ENCODE results near the gene SPEG. TPM values are rescaled to one million over a fixed set of nuclear protein-coding genes. Genes with fewer than 3 reads are reported as not detected.

Gene SPEG
- total and polyA plus RNA-seq, 2 of the 8 experiments (the other 6 are each of a cell fraction or from before 2014, with no cell fraction given): 19.9 to 32.0 TPM

DNA sequence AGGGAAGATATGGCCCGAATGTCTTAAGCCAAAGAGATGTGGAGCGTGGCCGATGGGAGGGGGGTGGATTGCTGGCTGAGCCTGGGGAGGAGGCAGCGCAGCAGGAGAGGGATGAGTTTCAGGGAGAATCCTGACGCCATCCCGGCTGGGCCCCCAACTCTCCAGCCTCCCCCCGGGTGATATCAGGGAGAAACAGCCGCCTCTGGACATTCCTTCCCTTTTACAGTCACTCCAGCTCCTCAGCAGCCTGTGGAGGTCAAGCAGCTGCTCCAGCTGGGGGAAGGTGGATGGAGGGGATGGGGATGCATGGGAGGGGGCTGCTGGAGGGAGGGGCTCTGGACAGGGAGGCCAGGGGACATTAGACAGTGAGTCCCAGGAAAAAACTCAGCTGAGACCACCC is 26.0 kb upstream of the SPEG start (continued):
- TF ChIP-seq, protein P1, sequence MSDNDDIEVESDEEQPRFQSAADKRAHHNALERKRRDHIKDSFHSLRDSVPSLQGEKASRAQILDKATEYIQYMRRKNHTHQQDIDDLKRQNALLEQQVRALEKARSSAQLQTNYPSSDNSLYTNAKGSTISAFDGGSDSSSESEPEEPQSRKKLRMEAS (IDR thresholded peaks at IDR 0.05): no peak
- TF ChIP-seq CBX5 (IDR thresholded peaks at IDR 0.05; ENCODE audit: low read depth, low read length) (no peak), HDAC2 (IDR thresholded peaks at IDR 0.05; ENCODE audit: borderline replicate concordance in 1 of 2, low read depth in 2 of 2, low read length in 2 of 2) (no peak), RNF2 (IDR thresholded peaks at IDR 0.05; ENCODE audit: borderline replicate concordance, low read depth, low read length, missing control alignments, poor library complexity, severe bottlenecking) (no peak), EZH2 (IDR thresholded peaks at IDR 0.05; ENCODE audit: low read depth, low read length, severe bottlenecking) (no peak), RFX5 (IDR thresholded peaks at IDR 0.05; ENCODE audit: borderline replicate concordance, low read depth, low read length) (no peak), KDM4A (IDR thresholded peaks at IDR 0.05; ENCODE audit: low read depth, low read length, severe bottlenecking) (no peak), SUZ12 (IDR thresholded peaks at IDR 0.05; ENCODE audit: low read length) (no peak)
- TF ChIP-seq, protein P2, sequence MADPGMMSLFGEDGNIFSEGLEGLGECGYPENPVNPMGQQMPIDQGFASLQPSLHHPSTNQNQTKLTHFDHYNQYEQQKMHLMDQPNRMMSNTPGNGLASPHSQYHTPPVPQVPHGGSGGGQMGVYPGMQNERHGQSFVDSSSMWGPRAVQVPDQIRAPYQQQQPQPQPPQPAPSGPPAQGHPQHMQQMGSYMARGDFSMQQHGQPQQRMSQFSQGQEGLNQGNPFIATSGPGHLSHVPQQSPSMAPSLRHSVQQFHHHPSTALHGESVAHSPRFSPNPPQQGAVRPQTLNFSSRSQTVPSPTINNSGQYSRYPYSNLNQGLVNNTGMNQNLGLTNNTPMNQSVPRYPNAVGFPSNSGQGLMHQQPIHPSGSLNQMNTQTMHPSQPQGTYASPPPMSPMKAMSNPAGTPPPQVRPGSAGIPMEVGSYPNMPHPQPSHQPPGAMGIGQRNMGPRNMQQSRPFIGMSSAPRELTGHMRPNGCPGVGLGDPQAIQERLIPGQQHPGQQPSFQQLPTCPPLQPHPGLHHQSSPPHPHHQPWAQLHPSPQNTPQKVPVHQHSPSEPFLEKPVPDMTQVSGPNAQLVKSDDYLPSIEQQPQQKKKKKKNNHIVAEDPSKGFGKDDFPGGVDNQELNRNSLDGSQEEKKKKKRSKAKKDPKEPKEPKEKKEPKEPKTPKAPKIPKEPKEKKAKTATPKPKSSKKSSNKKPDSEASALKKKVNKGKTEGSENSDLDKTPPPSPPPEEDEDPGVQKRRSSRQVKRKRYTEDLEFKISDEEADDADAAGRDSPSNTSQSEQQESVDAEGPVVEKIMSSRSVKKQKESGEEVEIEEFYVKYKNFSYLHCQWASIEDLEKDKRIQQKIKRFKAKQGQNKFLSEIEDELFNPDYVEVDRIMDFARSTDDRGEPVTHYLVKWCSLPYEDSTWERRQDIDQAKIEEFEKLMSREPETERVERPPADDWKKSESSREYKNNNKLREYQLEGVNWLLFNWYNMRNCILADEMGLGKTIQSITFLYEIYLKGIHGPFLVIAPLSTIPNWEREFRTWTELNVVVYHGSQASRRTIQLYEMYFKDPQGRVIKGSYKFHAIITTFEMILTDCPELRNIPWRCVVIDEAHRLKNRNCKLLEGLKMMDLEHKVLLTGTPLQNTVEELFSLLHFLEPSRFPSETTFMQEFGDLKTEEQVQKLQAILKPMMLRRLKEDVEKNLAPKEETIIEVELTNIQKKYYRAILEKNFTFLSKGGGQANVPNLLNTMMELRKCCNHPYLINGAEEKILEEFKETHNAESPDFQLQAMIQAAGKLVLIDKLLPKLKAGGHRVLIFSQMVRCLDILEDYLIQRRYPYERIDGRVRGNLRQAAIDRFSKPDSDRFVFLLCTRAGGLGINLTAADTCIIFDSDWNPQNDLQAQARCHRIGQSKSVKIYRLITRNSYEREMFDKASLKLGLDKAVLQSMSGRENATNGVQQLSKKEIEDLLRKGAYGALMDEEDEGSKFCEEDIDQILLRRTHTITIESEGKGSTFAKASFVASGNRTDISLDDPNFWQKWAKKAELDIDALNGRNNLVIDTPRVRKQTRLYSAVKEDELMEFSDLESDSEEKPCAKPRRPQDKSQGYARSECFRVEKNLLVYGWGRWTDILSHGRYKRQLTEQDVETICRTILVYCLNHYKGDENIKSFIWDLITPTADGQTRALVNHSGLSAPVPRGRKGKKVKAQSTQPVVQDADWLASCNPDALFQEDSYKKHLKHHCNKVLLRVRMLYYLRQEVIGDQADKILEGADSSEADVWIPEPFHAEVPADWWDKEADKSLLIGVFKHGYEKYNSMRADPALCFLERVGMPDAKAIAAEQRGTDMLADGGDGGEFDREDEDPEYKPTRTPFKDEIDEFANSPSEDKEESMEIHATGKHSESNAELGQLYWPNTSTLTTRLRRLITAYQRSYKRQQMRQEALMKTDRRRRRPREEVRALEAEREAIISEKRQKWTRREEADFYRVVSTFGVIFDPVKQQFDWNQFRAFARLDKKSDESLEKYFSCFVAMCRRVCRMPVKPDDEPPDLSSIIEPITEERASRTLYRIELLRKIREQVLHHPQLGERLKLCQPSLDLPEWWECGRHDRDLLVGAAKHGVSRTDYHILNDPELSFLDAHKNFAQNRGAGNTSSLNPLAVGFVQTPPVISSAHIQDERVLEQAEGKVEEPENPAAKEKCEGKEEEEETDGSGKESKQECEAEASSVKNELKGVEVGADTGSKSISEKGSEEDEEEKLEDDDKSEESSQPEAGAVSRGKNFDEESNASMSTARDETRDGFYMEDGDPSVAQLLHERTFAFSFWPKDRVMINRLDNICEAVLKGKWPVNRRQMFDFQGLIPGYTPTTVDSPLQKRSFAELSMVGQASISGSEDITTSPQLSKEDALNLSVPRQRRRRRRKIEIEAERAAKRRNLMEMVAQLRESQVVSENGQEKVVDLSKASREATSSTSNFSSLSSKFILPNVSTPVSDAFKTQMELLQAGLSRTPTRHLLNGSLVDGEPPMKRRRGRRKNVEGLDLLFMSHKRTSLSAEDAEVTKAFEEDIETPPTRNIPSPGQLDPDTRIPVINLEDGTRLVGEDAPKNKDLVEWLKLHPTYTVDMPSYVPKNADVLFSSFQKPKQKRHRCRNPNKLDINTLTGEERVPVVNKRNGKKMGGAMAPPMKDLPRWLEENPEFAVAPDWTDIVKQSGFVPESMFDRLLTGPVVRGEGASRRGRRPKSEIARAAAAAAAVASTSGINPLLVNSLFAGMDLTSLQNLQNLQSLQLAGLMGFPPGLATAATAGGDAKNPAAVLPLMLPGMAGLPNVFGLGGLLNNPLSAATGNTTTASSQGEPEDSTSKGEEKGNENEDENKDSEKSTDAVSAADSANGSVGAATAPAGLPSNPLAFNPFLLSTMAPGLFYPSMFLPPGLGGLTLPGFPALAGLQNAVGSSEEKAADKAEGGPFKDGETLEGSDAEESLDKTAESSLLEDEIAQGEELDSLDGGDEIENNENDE (IDR thresholded peaks at IDR 0.05; ENCODE audit: insufficient replicate concordance, low read length): no peak
